ENCODE data around the gene FGG.
"Not testable (repeated sequence)": the region's sequence is repeated elsewhere in the genome, so short reads cannot be mapped to it uniquely, and the experiment has no call there.

Gene FGG

GRCh38 chr4:154614306-154614705 lies 1.9 kb upstream of the FGG start:
- in situ Hi-C loops (cut with HindIII; ENCODE audit: low sequenced_read_pairs): loop anchor here (10.0 kb wide), 1 partner anchor 60 kb away; the partner anchor contains the start of gene PLRG1

DNA sequence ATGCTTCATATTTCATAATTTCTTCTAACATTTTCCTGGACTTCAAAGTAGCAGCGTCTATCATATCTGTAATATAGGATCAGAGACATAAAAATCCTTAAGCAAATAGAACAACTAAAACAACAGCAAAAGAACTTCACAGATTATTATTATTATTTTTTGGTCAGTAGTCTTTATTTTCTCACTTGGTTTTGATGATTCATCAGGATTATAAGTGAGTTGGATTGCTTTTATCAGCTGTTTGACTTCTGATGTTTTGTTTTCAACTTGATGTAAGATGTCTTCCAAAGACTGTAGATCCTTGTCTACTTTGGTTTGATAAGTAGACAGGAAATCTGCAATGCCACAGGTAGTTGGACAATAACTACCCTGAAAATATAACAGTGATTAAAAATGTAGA lies 623 bp downstream of the FGG start:
- in situ Hi-C loops (cut with HindIII; ENCODE audit: low sequenced_read_pairs): loop anchor here (10.0 kb wide), 1 partner anchor 57 kb away; the partner anchor contains the start of gene PLRG1

DNA sequence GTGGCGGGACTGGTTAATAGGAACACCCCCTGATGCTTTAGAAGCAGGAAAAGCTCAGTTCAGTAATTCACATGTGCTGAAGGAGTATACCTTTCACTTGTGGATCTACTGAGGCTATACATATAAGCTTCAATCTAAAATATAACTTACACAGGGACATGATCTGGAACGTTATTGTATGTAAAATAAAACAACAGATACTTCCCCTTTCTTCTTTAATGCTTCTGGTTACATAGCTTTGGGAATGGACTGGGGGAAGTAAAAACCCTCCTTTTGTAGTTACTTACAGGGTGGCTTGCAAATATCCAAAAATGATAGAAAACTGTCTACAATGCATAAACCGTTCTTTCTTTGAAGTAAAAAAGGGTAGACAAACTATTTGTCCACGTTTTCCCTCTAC lies 1.9 kb downstream of the FGG start:
- in situ Hi-C loops (cut with HindIII; ENCODE audit: low sequenced_read_pairs): loop anchor here (10.0 kb wide), 1 partner anchor 56 kb away; the partner anchor contains the start of gene PLRG1

GRCh38 chr4:154609532-154609931 lies 2.9 kb downstream of the FGG start:
- in situ Hi-C loops (cut with HindIII; ENCODE audit: low sequenced_read_pairs): no loop called here

GRCh38 chr4:154608361-154609252 lies 3.8 kb downstream of the FGG start:
- in situ Hi-C loops (cut with HindIII; ENCODE audit: low sequenced_read_pairs): no loop called here

DNA sequence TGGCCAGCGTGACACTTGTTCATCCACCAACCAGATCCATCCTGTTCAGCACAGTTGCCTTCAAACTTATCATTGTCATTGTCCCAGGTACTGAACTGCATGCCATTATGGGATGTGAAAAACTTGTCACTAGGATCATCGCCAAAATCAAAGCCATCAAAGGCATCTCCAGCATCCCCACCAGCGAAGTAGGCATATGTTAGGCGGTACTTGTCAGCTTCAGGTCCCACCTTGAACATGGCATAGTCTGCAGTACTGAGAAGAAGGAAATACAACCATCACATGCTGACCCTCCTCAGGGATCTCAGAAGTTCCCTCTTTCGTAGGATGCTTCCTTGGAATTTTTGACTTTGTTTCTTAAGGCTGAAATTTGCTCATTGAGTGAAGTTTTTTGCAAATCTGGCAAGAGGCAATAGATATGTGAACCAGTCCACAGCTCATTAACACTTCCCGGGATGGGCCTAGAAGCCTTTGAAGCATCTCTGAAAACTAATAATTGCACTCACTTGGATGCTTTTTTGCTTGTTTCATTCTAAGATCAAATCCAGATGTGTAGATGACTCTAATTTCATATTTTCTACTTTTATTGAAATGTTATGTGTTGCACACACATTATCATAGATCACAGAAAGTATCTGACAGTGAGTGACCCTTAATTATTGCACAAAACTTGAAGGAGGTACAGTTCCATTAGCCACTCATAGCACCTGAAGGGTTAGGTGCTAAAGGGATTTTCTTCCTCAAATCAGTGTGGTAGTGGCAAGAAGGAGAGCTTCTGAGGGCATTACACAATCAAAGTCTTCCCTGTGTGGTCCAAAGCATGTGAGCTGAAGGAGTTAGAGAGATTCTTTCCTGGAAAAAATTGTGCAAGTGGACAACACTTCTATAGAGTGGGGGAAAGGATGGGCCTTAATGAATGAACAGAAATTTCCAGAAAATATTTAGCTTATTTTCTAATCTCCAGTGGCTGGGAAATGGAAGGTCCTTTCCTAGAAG lies 5.4 kb downstream of the FGG start:
- in situ Hi-C loops (cut with HindIII; ENCODE audit: low sequenced_read_pairs): no loop called here

GRCh38 chr4:154604696-154605200 lies 7.7 kb downstream of the FGG start:
- in situ Hi-C loops (cut with HindIII; ENCODE audit: low sequenced_read_pairs): no loop called here

- in situ Hi-C loops (cut with HindIII; ENCODE audit: low sequenced_read_pairs): no loop called here
Observed at GRCh38 chr4:154603033-154603943, 9.2 kb downstream of the FGG start.

DNA sequence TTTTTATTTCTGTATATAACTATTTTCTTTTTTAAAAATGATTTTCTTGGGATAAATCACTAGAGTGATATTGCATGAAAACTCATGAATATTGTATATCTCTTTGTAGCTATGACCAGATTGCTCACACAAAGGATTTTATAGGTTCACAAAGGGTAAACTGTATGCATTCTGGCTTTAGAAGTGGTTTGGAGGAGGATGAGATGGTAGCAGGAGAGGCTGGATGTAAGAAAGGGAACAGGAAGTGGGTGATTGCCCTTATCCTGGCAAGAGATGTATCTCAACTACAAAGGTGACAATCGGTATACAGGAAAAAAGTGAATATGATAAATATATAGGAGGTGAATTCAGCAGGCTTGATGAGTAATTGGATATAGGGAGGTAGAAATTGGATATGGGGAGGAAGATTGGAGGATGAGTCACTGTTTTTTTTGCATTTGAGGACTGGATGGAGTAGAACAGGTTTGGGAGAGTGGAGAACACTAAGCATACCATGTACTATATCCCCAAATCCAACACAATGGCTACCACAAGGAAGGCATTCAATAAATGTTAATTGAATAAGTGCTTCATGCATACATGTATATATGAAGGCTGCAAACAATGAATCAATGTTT lies 9.9 kb downstream of the FGG start:
- in situ Hi-C loops (cut with HindIII; ENCODE audit: low sequenced_read_pairs): no loop called here

DNA sequence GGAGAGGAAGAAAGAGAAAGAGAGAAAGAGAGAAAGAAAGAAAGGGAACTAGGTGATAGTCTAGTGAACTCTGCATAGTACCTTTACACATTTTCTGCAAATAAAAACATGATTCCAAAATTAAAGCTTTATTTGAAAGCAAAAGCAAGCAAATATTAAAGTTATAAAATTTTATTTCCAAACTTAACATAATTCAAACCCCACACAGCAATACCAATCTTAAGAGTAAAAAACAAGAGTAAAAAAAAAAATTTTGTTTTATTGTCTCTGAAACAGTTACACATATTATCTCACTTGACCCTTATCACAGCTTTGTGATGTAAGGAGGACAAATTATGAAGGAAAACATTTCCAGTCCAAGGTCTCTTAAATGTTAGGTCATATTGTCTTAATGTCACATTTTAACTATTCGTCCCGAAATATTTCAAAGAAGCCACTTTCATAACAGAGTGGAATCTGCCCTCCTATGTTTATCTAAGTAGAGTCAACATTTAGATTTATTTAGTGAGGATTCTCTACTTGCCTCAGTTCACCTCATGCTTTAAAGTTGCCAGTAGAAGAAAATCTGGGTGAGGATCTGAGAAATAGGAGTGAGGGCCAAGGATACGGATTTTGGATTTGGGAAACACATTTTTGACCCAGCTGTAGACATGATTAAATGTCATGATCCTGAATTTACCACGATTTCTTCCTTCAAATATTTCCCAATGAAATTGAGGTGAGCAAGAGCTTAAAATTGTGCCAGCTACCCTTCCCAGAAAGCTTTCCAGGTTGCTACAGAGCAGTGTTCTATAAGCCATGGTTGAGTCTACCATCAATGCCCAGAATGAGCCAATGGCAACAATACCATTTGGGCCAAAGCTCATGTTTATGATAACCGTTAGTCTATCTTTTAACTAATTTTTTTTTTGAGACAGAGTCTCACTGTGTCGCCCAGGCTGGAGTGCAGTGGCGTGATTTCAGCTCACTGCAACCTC lies 14.4 kb downstream of the FGG start:
- in situ Hi-C loops (cut with HindIII; ENCODE audit: low sequenced_read_pairs): no loop called here

DNA sequence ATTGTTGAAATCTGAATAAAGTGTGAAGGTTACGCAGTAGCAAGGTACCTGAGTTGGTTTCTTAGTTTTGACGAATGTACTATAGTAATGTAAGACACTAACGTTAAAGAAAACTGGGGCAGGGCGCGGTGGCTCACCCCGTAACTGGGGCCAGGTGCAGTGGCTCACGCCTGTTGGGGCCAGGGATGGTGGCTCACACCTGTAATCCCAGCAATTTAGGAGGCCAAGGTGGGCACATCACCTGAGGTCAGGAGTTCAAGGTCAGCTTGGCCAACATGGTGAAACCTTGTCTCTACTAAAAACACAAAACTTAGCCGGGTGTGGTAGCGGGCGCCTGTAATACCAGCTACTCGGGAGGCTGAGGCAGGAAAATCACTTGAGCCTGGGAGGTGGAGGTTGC lies 15.2 kb downstream of the FGG start:
- in situ Hi-C loops (cut with HindIII; ENCODE audit: low sequenced_read_pairs): not testable (repeated sequence)

DNA sequence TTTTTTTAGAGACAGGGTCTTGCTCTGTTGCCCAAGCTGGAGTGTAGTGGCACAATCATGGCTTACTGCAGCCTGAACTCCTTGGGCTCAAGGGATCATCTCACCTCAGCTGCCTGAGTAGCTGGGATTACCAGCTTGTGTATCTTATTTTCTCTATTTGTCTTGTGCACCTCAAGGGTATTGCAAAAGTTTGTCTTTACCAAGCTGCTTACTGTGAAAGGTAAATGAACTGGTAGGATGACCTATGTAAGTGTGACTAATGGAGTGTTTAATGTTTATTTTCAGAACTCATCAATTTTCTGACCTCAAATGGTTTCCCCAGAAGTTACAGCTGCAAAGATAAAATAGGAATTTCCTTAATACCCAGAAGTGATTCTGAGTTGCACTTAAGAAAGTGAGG lies 16.6 kb downstream of the FGG start:
- in situ Hi-C loops (cut with HindIII; ENCODE audit: low sequenced_read_pairs): no loop called here

DNA sequence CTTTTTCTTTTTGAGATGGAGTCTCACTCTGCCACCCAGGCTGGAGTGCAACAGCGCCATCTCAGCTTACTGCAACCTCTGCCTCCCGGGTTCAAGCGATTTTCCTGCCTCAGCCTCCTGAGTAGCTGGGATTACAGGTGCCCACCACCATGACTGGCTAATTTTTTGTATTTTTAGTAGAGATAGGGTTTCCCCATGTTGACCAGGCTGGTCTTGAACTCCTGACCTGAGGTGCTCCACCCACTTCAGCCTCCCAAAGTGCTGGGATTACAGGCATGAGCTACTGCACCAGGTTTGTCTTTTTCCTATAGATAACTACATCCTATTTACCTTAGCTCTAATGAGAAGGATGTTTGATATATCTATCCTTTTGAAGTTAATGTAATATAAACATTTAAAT lies 18.1 kb downstream of the FGG start:
- in situ Hi-C loops (cut with HindIII; ENCODE audit: low sequenced_read_pairs): not testable (repeated sequence)

DNA sequence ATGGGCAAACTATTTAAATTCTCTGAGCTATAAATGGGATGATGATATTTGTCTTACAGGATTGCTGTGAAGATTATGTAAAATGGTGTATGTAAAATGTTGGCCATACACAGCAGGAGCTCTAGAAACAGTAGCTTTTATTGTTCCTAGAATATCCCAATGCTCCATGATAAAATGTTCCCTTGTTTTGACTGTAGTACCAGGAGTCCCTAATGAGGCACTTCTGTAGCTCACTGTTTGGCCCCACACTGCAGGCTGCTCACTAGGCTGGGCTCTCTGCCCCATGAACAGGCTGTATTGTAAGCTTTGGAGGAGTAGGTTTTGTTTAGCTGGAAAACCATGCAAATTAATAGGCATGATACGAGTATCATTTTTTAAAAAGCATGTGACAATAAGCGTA lies 18.6 kb downstream of the FGG start:
- in situ Hi-C loops (cut with HindIII; ENCODE audit: low sequenced_read_pairs): no loop called here

DNA sequence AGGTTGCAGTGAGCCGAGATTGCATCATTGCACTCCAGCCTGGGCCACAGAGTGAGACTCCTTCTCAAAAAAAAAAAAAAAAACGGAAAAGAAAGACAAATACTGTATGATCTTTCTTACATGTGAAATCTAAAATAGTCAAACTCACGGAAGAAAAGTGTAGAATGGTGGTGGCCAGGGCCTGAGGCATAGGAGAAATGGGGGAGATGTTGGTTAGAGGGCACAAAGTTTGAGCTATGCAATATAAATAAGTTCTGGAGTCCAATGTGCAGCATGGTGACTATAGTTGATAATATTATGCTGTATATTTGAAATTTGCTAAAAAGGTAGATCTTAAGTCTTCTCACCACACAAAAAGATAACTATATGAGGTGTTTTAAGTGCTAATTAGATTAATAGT lies 20.6 kb downstream of the FGG start:
- in situ Hi-C loops (cut with HindIII; ENCODE audit: low sequenced_read_pairs): no loop called here

- in situ Hi-C loops (cut with HindIII; ENCODE audit: low sequenced_read_pairs): no loop called here
Observed at GRCh38 chr4:154590329-154591006, 22.0 kb downstream of the FGG start, which contains the start of gene FGA. Gene FGA, minus strand, starts transcription at chr4:154590742. Its CDS starts 55 bp downstream, at chr4:154590687.

DNA sequence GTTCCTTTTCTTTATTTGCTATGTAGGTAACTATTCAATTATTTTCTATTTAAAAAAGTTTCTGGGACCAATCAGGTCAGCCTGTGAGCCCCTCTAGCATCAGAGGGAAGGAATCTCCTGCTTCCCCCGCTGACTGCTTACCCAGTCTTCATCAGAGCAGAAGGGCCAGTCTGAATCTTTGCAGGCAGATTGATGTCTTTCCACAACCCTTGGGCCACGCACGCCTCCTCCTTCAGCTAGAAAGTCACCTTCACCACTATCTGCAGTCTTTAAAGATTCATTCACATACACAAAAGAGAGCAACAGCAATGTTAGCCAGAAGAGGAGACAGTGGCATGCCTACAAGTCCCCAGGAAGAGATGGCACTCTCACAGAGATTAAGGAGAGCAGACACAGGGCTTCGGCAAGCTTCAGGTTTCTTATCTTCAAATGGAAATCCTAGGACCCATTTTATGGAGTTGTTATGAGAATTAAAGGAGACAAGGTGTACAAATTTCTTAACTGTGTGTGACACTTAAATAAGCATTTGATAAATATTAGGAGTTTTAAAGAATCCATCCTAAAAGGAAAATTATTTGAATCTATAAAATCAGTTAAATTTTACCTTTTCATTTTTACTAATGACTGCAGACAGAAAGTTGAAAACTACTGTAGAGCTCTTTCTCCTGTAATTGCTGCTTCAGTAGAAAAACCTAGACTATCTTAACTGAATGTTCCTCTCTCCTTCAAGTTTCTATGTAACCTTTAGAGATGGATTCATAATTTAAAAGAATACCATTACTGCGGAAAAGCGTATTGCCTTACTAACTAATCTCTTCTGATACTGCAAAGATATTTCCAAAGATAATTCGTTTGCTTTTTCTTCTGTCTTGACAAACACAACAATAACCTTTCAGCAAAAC lies 22.9 kb downstream of the FGG start:
- in situ Hi-C loops (cut with HindIII; ENCODE audit: low sequenced_read_pairs): no loop called here
